GM23338 (cell line): ENCODE data around the gene TMEM132A.

Source experiments
- ETS1 ChIP-seq: IDR thresholded peaks from 2 replicates; pipeline ENCODE4 v1.6.1; 2016; ENCODE audit warnings: antibody characterized with exemption
- EZH2 ChIP-seq: fragments of 200-600 bp; sonication (generic); IDR thresholded peaks from one replicate; pipeline ENCODE4 v1.8.0; 2017; ENCODE audit warnings: antibody characterized with exemption, mild to moderate bottlenecking, low read depth; ENCODE audit not compliant: unreplicated experiment
- REST ChIP-seq: IDR thresholded peaks from one replicate; pipeline ENCODE4 v1.6.1; 2018; ENCODE audit warnings: antibody characterized with exemption; ENCODE audit not compliant: unreplicated experiment
- TF ChIP-seq, protein P1 (sequence below), 2 experiments: fragments of 200-600 bp in 1 of 2; sonication (generic) in 1 of 2; conservative IDR thresholded peaks; 2 replicates each; pipeline versions ENCODE4 v1.5.1 to v1.6.1; 2016 to 2017; ENCODE audit warnings: antibody characterized with exemption in 2 of 2, low read depth in 2 of 2, mild to moderate bottlenecking in 2 of 2, moderate library complexity in 1 of 2

GRCh38 chr11:60908803-60909202 is 15.5 kb upstream of the TMEM132A start:
- TF ChIP-seq ETS1 (no peak), REST (no peak), EZH2 (no peak)
- TF ChIP-seq, protein P1, sequence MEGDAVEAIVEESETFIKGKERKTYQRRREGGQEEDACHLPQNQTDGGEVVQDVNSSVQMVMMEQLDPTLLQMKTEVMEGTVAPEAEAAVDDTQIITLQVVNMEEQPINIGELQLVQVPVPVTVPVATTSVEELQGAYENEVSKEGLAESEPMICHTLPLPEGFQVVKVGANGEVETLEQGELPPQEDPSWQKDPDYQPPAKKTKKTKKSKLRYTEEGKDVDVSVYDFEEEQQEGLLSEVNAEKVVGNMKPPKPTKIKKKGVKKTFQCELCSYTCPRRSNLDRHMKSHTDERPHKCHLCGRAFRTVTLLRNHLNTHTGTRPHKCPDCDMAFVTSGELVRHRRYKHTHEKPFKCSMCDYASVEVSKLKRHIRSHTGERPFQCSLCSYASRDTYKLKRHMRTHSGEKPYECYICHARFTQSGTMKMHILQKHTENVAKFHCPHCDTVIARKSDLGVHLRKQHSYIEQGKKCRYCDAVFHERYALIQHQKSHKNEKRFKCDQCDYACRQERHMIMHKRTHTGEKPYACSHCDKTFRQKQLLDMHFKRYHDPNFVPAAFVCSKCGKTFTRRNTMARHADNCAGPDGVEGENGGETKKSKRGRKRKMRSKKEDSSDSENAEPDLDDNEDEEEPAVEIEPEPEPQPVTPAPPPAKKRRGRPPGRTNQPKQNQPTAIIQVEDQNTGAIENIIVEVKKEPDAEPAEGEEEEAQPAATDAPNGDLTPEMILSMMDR (conservative IDR thresholded peaks at IDR 0.05; ENCODE audit: low read depth in 2 of 2), result no peak
